ENCODE measurements around the gene ADORA1.

The ADORA1 gene

GRCh38 chr1:203124546-203125317, 2.8 kb upstream of the ADORA1 start:
- Histone ChIP-seq H3K4me1 (ENCODE audit: control insufficient read depth, insufficient read depth, low read length) (peaks cover 15% of the 10 kb centered on the region), H3K9ac (ENCODE audit: low read depth, low read length) (no peak overlapping the region), H3K36me3 (ENCODE audit: control insufficient read depth, insufficient read depth, low read length) (no peaks in the 10 kb centered on the region), H3K9me3 (ENCODE audit: control insufficient read depth, insufficient read depth, low read length) (no peaks in the 10 kb centered on the region), H3K27ac (ENCODE audit: low read depth, low read length) (no peak overlapping the region), H3K27me3 (ENCODE audit: control insufficient read depth, insufficient read depth, low read length) (peaks cover 32% of the 10 kb centered on the region), H3K4me3 (ENCODE audit: low read depth, low read length) (no peak overlapping the region)

- peaks cover 32% of the 10 kb centered on the region for H3K27me3 ChIP-seq (ENCODE audit: control insufficient read depth, insufficient read depth, low read length)
- H3K36me3 ChIP-seq (ENCODE audit: control insufficient read depth, insufficient read depth, low read length): no peaks in the 10 kb centered on the region
- H3K27ac ChIP-seq (ENCODE audit: low read depth, low read length): no peak overlapping the region
- no peak overlapping the region for H3K4me3 ChIP-seq (ENCODE audit: low read depth, low read length)
- no peak overlapping the region for H3K9ac ChIP-seq (ENCODE audit: low read depth, low read length)
- H3K9me3 ChIP-seq (ENCODE audit: control insufficient read depth, insufficient read depth, low read length): no peaks in the 10 kb centered on the region
- H3K4me1 ChIP-seq (ENCODE audit: control insufficient read depth, insufficient read depth, low read length): peaks cover 15% of the 10 kb centered on the region
Measured at GRCh38 chr1:203126151-203126865, 1.2 kb upstream of the ADORA1 start.

- H3K4me3 ChIP-seq (ENCODE audit: low read depth, low read length): peak overlapping the region; percentile 62
- H3K36me3 ChIP-seq (ENCODE audit: control insufficient read depth, insufficient read depth, low read length): no peaks in the 10 kb centered on the region
- peaks cover 15% of the 10 kb centered on the region for H3K4me1 ChIP-seq (ENCODE audit: control insufficient read depth, insufficient read depth, low read length)
- no peak overlapping the region for H3K9ac ChIP-seq (ENCODE audit: low read depth, low read length)
- peaks cover 32% of the 10 kb centered on the region for H3K27me3 ChIP-seq (ENCODE audit: control insufficient read depth, insufficient read depth, low read length)
- no peaks in the 10 kb centered on the region for H3K9me3 ChIP-seq (ENCODE audit: control insufficient read depth, insufficient read depth, low read length)
- H3K27ac ChIP-seq (ENCODE audit: low read depth, low read length): no peak overlapping the region
Measured at GRCh38 chr1:203126866-203127665, 460 bp upstream of the ADORA1 start.

- Histone ChIP-seq H3K36me3 (ENCODE audit: control insufficient read depth, insufficient read depth, low read length) (no peaks in the 10 kb centered on the region), H3K27me3 (ENCODE audit: control insufficient read depth, insufficient read depth, low read length) (peaks cover 32% of the 10 kb centered on the region), H3K9ac (ENCODE audit: low read depth, low read length) (no peak overlapping the region), H3K9me3 (ENCODE audit: control insufficient read depth, insufficient read depth, low read length) (no peaks in the 10 kb centered on the region), H3K4me1 (ENCODE audit: control insufficient read depth, insufficient read depth, low read length) (peaks cover 15% of the 10 kb centered on the region), H3K4me3 (ENCODE audit: low read depth, low read length) (peak overlapping the region; percentile 62), H3K27ac (ENCODE audit: low read depth, low read length) (no peak overlapping the region)
Measured at GRCh38 chr1:203128431-203128715, 847 bp downstream of the ADORA1 start.

GRCh38 chr1:203128716-203129500, 1.4 kb downstream of the ADORA1 start:
- H3K27ac ChIP-seq (ENCODE audit: low read depth, low read length): no peak overlapping the region
- H3K4me3 ChIP-seq (ENCODE audit: low read depth, low read length): peak overlapping the region; percentile 62; the same call in 1 of the 2 replicates
- no peaks in the 10 kb centered on the region for H3K9me3 ChIP-seq (ENCODE audit: control insufficient read depth, insufficient read depth, low read length)
- no peak overlapping the region for H3K9ac ChIP-seq (ENCODE audit: low read depth, low read length)
- H3K36me3 ChIP-seq (ENCODE audit: control insufficient read depth, insufficient read depth, low read length): no peaks in the 10 kb centered on the region
- H3K4me1 ChIP-seq (ENCODE audit: control insufficient read depth, insufficient read depth, low read length): peaks cover 16% of the 10 kb centered on the region
- H3K27me3 ChIP-seq (ENCODE audit: control insufficient read depth, insufficient read depth, low read length): peaks cover 32% of the 10 kb centered on the region

GRCh38 chr1:203129501-203130231, 2.1 kb downstream of the ADORA1 start:
- Histone ChIP-seq H3K9ac (ENCODE audit: low read depth, low read length) (no peak overlapping the region), H3K4me3 (ENCODE audit: low read depth, low read length) (no peak overlapping the region), H3K36me3 (ENCODE audit: control insufficient read depth, insufficient read depth, low read length) (no peaks in the 10 kb centered on the region), H3K9me3 (ENCODE audit: control insufficient read depth, insufficient read depth, low read length) (no peaks in the 10 kb centered on the region), H3K27ac (ENCODE audit: low read depth, low read length) (no peak overlapping the region), H3K4me1 (ENCODE audit: control insufficient read depth, insufficient read depth, low read length) (peaks cover 22% of the 10 kb centered on the region), H3K27me3 (ENCODE audit: control insufficient read depth, insufficient read depth, low read length) (peaks cover 32% of the 10 kb centered on the region)

GRCh38 chr1:203130358-203130985, 2.9 kb downstream of the ADORA1 start:
- Histone ChIP-seq H3K9ac (ENCODE audit: low read depth, low read length) (no peak overlapping the region), H3K4me1 (ENCODE audit: control insufficient read depth, insufficient read depth, low read length) (peaks cover 22% of the 10 kb centered on the region), H3K27me3 (ENCODE audit: control insufficient read depth, insufficient read depth, low read length) (peaks cover 32% of the 10 kb centered on the region), H3K27ac (ENCODE audit: low read depth, low read length) (no peak overlapping the region), H3K36me3 (ENCODE audit: control insufficient read depth, insufficient read depth, low read length) (no peaks in the 10 kb centered on the region), H3K4me3 (ENCODE audit: low read depth, low read length) (no peak overlapping the region), H3K9me3 (ENCODE audit: control insufficient read depth, insufficient read depth, low read length) (no peaks in the 10 kb centered on the region)

- H3K27me3 ChIP-seq (ENCODE audit: control insufficient read depth, insufficient read depth, low read length): peaks cover 29% of the 10 kb centered on the region
Measured at GRCh38 chr1:203131548-203132200, 4.1 kb downstream of the ADORA1 start.

GRCh38 chr1:203133970-203134725, 6.6 kb downstream of the ADORA1 start:
- Histone ChIP-seq H3K4me1 (ENCODE audit: control insufficient read depth, insufficient read depth, low read length) (peaks cover 7% of the 10 kb centered on the region), H3K36me3 (ENCODE audit: control insufficient read depth, insufficient read depth, low read length) (no peaks in the 10 kb centered on the region), H3K9me3 (ENCODE audit: control insufficient read depth, insufficient read depth, low read length) (no peaks in the 10 kb centered on the region), H3K9ac (ENCODE audit: low read depth, low read length) (no peak overlapping the region), H3K4me3 (ENCODE audit: low read depth, low read length) (no peak overlapping the region), H3K27ac (ENCODE audit: low read depth, low read length) (no peak overlapping the region), H3K27me3 (ENCODE audit: control insufficient read depth, insufficient read depth, low read length) (peaks cover 4% of the 10 kb centered on the region; the same call in 1 of the 2 replicates)

More at GRCh38 chr1:203131548-203132200, 4.1 kb downstream of the ADORA1 start:
- no peak overlapping the region for H3K9ac ChIP-seq (ENCODE audit: low read depth, low read length)
- no peaks in the 10 kb centered on the region for H3K9me3 ChIP-seq (ENCODE audit: control insufficient read depth, insufficient read depth, low read length)
- peaks cover 14% of the 10 kb centered on the region for H3K4me1 ChIP-seq (ENCODE audit: control insufficient read depth, insufficient read depth, low read length)
- H3K36me3 ChIP-seq (ENCODE audit: control insufficient read depth, insufficient read depth, low read length): no peaks in the 10 kb centered on the region
- H3K27ac ChIP-seq (ENCODE audit: low read depth, low read length): no peak overlapping the region
- no peak overlapping the region for H3K4me3 ChIP-seq (ENCODE audit: low read depth, low read length)
